ENCODE results near the gene DGCR8. TPM values are rescaled to one million over a fixed set of nuclear protein-coding genes. Genes with fewer than 3 reads are reported as not detected.

DGCR8 gene
- polyA plus RNA-seq, 1 experiment = 22.0 TPM

- Histone ChIP-seq H3K27ac (ENCODE audit: low read depth, low read length) (no peak overlapping the region), H3K27me3 (ENCODE audit: control insufficient read depth, insufficient read depth, low read length) (no peaks in the 10 kb centered on the region), H3K9me3 (ENCODE audit: control insufficient read depth, insufficient read depth, low read length) (no peaks in the 10 kb centered on the region), H3K4me3 (ENCODE audit: low read depth, low read length) (no peak overlapping the region)
- ChIA-PET POLR2A (interaction anchor here (0.5 kb wide), 1 partner anchor 9 kb away, joined by 3 read pairs; no protein-coding TSS in a partner anchor), CTCF (no interaction called here)
- TF ChIP-seq, protein P1, sequence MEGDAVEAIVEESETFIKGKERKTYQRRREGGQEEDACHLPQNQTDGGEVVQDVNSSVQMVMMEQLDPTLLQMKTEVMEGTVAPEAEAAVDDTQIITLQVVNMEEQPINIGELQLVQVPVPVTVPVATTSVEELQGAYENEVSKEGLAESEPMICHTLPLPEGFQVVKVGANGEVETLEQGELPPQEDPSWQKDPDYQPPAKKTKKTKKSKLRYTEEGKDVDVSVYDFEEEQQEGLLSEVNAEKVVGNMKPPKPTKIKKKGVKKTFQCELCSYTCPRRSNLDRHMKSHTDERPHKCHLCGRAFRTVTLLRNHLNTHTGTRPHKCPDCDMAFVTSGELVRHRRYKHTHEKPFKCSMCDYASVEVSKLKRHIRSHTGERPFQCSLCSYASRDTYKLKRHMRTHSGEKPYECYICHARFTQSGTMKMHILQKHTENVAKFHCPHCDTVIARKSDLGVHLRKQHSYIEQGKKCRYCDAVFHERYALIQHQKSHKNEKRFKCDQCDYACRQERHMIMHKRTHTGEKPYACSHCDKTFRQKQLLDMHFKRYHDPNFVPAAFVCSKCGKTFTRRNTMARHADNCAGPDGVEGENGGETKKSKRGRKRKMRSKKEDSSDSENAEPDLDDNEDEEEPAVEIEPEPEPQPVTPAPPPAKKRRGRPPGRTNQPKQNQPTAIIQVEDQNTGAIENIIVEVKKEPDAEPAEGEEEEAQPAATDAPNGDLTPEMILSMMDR (IDR thresholded peaks at IDR 0.05; ENCODE audit: low read depth, low read length) = no peak
- no peak for DNase-seq (ENCODE audit: low read depth, low spot score)
Measured at GRCh38 chr22:20053407-20054033, 26.5 kb upstream of the DGCR8 start.

- DNase-seq (ENCODE audit: low read depth, low spot score) = no peak
- TF ChIP-seq, protein P1 (IDR thresholded peaks at IDR 0.05; ENCODE audit: low read depth, low read length) = no peak
- no peaks in the 10 kb centered on the region for H3K27me3 ChIP-seq (ENCODE audit: control insufficient read depth, insufficient read depth, low read length)
- ChIA-PET CTCF (no interaction called here), POLR2A (interaction anchor here (0.5 to 0.6 kb wide), 2 partner anchors 8 to 17 kb away, joined by 3 to 6 read pairs; no protein-coding TSS in a partner anchor)
- no peak overlapping the region for H3K4me3 ChIP-seq (ENCODE audit: low read depth, low read length)
- H3K9me3 ChIP-seq (ENCODE audit: control insufficient read depth, insufficient read depth, low read length) = no peaks in the 10 kb centered on the region
- H3K27ac ChIP-seq (ENCODE audit: low read depth, low read length) = no peak overlapping the region
Measured at GRCh38 chr22:20054034-20054427, 26.0 kb upstream of the DGCR8 start.

DNA sequence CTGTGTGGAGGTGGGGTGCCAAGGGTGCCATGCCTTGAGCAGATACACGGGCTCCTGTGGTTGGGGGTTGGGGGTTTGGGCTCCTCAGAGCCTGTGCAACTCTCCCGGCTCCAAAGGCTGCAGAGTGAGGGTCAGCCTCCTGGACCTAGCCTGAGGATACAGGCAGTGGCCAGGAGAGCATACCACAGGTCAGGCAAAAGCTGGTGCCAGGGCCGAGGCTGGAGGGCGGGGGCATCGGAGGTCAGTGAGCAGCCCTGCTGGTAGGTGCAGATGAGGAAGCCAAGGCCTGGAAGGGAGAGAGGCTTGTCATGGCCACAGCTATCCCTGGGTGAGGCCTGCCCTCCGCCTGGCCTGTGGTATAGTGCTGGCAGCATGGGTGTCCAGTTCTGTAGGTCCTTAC lies 25.6 kb upstream of the DGCR8 start:
- Histone ChIP-seq H3K9me3 (ENCODE audit: control insufficient read depth, insufficient read depth, low read length) (no peaks in the 10 kb centered on the region), H3K27me3 (ENCODE audit: control insufficient read depth, insufficient read depth, low read length) (no peaks in the 10 kb centered on the region), H3K4me3 (ENCODE audit: low read depth, low read length) (no peak overlapping the region), H3K27ac (ENCODE audit: low read depth, low read length) (no peak overlapping the region)
- POLR2A ChIA-PET = interaction anchor here (0.6 kb wide), 1 partner anchor 17 kb away, joined by 6 read pairs; no protein-coding TSS in a partner anchor
- CTCF ChIA-PET = no interaction called here
- DNase-seq (ENCODE audit: low read depth, low spot score) = no peak
- TF ChIP-seq, protein P1 (IDR thresholded peaks at IDR 0.05; ENCODE audit: low read depth, low read length) = no peak

DNA sequence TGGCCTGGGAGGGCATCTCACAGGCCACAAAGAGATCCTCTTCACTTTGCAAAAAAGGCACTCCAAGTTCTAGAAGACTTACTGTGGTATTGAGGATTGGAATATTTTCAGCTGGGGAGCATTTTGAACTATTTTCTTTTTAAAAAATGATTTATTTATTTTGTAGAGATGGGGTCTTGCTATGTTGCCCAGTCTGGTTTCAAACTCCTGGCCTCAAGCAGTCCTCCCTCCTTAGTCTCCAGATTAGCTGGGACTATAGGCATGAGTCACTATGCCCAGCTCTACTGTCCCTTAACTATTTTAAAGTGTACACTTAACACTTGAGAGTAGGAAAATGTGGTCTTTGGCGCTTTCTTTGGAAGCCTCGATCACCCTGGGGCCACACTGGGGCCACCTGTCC lies 24.9 kb upstream of the DGCR8 start:
- Histone ChIP-seq H3K4me3 (ENCODE audit: low read depth, low read length) (no peak overlapping the region), H3K27me3 (ENCODE audit: control insufficient read depth, insufficient read depth, low read length) (no peaks in the 10 kb centered on the region), H3K27ac (ENCODE audit: low read depth, low read length) (no peak overlapping the region), H3K9me3 (ENCODE audit: control insufficient read depth, insufficient read depth, low read length) (no peaks in the 10 kb centered on the region)
- ChIA-PET POLR2A (no interaction called here), CTCF (no interaction called here)
- DNase-seq (ENCODE audit: low read depth, low spot score) = no peak
- TF ChIP-seq, protein P1 (IDR thresholded peaks at IDR 0.05; ENCODE audit: low read depth, low read length) = no peak

DNA sequence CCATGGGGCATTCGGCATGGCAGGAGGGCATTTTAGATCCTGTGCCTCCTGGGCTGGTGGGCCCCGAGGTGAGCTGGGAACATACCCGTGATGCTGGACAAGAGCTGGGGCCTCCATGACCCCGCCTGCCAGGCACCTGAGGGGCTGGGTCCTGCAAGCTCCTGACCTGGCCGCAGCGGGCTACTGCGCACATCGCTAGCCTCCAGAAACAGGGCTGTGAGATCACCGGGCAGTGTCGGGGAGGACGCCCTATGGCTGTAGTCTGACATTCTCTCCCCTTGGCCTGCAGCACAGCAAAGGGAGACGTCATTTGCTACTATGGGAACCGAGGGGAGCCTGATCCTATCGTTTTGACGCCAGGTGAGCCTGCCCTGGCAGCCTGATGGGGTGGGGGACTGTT lies 24.4 kb upstream of the DGCR8 start:
- Histone ChIP-seq H3K27ac (ENCODE audit: low read depth, low read length) (no peak overlapping the region), H3K4me3 (ENCODE audit: low read depth, low read length) (no peak overlapping the region), H3K9me3 (ENCODE audit: control insufficient read depth, insufficient read depth, low read length) (no peaks in the 10 kb centered on the region), H3K27me3 (ENCODE audit: control insufficient read depth, insufficient read depth, low read length) (no peaks in the 10 kb centered on the region)
- no peak for DNase-seq (ENCODE audit: low read depth, low spot score)
- CTCF ChIA-PET = no interaction called here
- POLR2A ChIA-PET = no interaction called here
- TF ChIP-seq, protein P1 (IDR thresholded peaks at IDR 0.05; ENCODE audit: low read depth, low read length) = no peak

Measured in AG04450 (cell line).